Duodenal mucosa (tissue), 2 donors: ENCODE results near the gene TNFSF13B.

Experiments used
- H3K27ac ChIP-seq: one replicate; pipeline ENCODE4 v1.7.0; 2013; ENCODE audit warnings: low read depth, low read length
- H3K27me3 ChIP-seq, 2 donors: one replicate each; pipeline ENCODE4 v1.7.0; 2013; ENCODE audit warnings: low read length in 2 of 2, control low read depth in 1 of 2; ENCODE audit not compliant: insufficient read depth in 2 of 2, control insufficient read depth in 1 of 2
- H3K36me3 ChIP-seq, 2 donors: one replicate each; pipeline ENCODE4 v1.7.0; 2013; ENCODE audit warnings: low read length in 2 of 2, control low read depth in 1 of 2; ENCODE audit not compliant: insufficient read depth in 2 of 2, control insufficient read depth in 1 of 2
- H3K4me1 ChIP-seq, 2 donors: one replicate each; pipeline ENCODE4 v1.7.0; 2013; ENCODE audit warnings: low read length in 2 of 2, control low read depth in 1 of 2; ENCODE audit not compliant: insufficient read depth in 2 of 2, control insufficient read depth in 1 of 2
- H3K4me3 ChIP-seq, 2 donors: one replicate each; pipeline ENCODE4 v1.7.0; 2013; ENCODE audit warnings: low read length in 2 of 2, low read depth in 1 of 2
- H3K9ac ChIP-seq, 2 donors: one replicate each; pipeline ENCODE4 v1.7.0; 2013; ENCODE audit warnings: low read length in 2 of 2, low read depth in 1 of 2
- H3K9me3 ChIP-seq, 2 donors: one replicate each; pipeline ENCODE4 v1.7.0; 2013; ENCODE audit warnings: low read length in 2 of 2, control low read depth in 1 of 2; ENCODE audit not compliant: control insufficient read depth in 1 of 2

The TNFSF13B gene

DNA sequence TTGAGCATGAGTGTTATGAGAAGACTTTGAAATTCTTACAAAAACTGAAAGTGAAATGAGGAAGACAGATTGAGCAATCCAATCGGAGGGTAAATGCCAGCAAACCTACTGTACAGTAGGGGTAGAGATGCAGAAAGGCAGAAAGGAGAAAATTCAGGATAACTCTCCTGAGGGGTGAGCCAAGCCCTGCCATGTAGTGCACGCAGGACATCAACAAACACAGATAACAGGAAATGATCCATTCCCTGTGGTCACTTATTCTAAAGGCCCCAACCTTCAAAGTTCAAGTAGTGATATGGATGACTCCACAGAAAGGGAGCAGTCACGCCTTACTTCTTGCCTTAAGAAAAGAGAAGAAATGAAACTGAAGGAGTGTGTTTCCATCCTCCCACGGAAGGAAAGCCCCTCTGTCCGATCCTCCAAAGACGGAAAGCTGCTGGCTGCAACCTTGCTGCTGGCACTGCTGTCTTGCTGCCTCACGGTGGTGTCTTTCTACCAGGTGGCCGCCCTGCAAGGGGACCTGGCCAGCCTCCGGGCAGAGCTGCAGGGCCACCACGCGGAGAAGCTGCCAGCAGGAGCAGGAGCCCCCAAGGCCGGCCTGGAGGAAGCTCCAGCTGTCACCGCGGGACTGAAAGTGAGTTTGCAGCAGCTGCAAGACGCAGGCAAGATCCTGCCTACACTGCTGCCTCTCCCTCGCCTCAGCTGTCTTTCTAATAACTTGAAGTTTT is at the start of gene TNFSF13B:
TSS of gene TNFSF13B (plus strand) at position 118 of the 728 bp plus-strand sequence. CDS start at position 296, 178 bp downstream.
- no peaks in the 10 kb centered on the region for H3K36me3 ChIP-seq
- peak within 1 kb of the TSS; percentile 64 to 71 for H3K9ac ChIP-seq
- no peaks in the 10 kb centered on the region for H3K9me3 ChIP-seq
- peak within 1 kb of the TSS; percentile 81 to 87 for H3K4me3 ChIP-seq
- H3K27ac ChIP-seq = peak within 1 kb of the TSS; percentile 64
- peaks cover 7 to 19% of the 10 kb centered on the region in 2 donors for H3K4me1 ChIP-seq
- no peaks in the 10 kb centered on the region for H3K27me3 ChIP-seq

- no peaks in the 10 kb centered on the region for H3K27me3 ChIP-seq
- H3K4me3 ChIP-seq = peak overlapping the region; percentile 88 to 94
- H3K9ac ChIP-seq = peak overlapping the region in 1 of 2 donors; percentile 24
- peaks cover 25 to 27% of the 10 kb centered on the region in 2 donors for H3K4me1 ChIP-seq
- no peaks in the 10 kb centered on the region for H3K9me3 ChIP-seq
- no peak overlapping the region for H3K27ac ChIP-seq
- H3K36me3 ChIP-seq = no peaks in the 10 kb centered on the region
Measured at GRCh38 chr13:108220041-108220440, 49.5 kb upstream of the TNFSF13B start.

DNA sequence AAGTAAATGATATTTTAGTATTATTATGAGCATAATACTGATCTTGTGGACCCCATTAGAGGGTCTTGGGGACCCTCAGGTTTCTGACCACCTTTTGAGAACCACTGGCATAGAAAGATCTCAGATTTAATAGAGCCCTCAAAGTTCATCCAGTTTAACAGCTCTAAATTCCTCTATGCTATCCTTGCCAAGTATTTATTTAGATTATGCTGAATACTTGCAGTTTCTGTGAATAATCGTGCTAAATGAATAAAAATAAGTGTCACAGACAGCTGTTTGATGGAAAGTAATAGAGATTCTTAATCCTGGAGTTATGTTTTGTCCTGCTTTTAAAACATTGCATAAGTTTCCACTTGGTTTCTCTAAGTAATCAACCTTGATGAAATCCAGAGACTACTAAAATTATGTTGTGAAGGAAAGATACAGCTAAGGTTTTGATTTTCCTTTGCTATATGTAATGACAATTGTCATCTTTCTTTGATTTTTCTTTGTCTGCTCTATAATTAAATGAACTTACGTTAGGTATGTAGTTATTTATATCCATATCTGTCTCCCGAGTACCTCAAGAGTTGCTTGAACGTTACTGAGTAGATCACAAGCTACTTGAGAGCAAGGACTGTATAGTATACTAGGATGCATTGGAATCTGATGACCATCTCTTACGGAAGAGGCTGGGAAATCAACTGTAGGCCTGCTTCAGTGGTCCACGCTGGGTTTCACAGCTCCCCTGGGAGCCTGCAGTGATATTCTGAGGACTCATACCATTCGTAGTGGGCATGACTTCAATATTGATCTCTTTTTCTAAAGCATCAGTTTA is 45.6 kb upstream of the TNFSF13B start:
- Histone ChIP-seq H3K9me3 (no peaks in the 10 kb centered on the region), H3K4me1 (peaks cover 35 to 42% of the 10 kb centered on the region in 2 donors)

GRCh38 chr13:108225440-108225839 is 44.1 kb upstream of the TNFSF13B start:
- H3K27me3 ChIP-seq = no peaks in the 10 kb centered on the region
- H3K4me1 ChIP-seq = peaks cover 22 to 30% of the 10 kb centered on the region in 2 donors
- no peaks in the 10 kb centered on the region for H3K9me3 ChIP-seq
- no peak overlapping the region for H3K27ac ChIP-seq
- no peak overlapping the region for H3K4me3 ChIP-seq
- H3K9ac ChIP-seq = no peak overlapping the region
- H3K36me3 ChIP-seq = peaks cover 0 to 3% of the 10 kb centered on the region in 2 donors

More for the DNA sequence above, 45.6 kb upstream of the TNFSF13B start:
- Histone ChIP-seq H3K4me3 (no peak overlapping the region), H3K27me3 (no peaks in the 10 kb centered on the region), H3K36me3 (no peaks in the 10 kb centered on the region), H3K27ac (no peak overlapping the region), H3K9ac (no peak overlapping the region)

- Histone ChIP-seq H3K9me3 (no peaks in the 10 kb centered on the region), H3K9ac (no peak overlapping the region), H3K27me3 (no peaks in the 10 kb centered on the region), H3K4me1 (peaks cover 16 to 22% of the 10 kb centered on the region in 2 donors), H3K27ac (no peak overlapping the region), H3K4me3 (no peak overlapping the region), H3K36me3 (peaks cover 0 to 3% of the 10 kb centered on the region in 2 donors)
Measured at GRCh38 chr13:108226184-108226583, 43.3 kb upstream of the TNFSF13B start.

- Histone ChIP-seq H3K4me3 (no peak overlapping the region), H3K27ac (no peak overlapping the region), H3K9me3 (no peaks in the 10 kb centered on the region), H3K4me1 (peaks cover 16 to 20% of the 10 kb centered on the region in 2 donors), H3K9ac (no peak overlapping the region), H3K36me3 (peaks cover 0 to 3% of the 10 kb centered on the region in 2 donors), H3K27me3 (no peaks in the 10 kb centered on the region)
Measured at GRCh38 chr13:108227651-108228272, 41.8 kb upstream of the TNFSF13B start.

DNA sequence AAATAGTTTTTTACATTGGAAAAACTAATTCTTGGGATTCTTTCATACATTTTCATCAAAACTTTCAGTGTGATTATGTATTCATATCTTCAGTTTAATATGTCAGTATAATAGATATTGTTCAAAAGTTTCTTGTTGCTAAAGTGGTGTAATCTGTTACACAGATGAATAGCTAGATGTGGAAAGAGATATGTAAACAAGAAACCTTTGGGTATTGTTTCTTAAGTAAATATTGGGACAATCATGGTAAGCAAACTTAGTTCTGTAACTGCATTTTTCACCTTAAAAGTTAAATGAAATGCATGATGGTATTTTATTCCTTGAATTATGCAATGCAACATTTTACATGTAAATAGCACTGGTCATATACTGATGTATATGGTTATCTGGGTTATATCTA is 39.1 kb upstream of the TNFSF13B start:
- H3K36me3 ChIP-seq = peaks cover 0 to 3% of the 10 kb centered on the region in 2 donors
- no peak overlapping the region for H3K27ac ChIP-seq
- no peaks in the 10 kb centered on the region for H3K27me3 ChIP-seq
- H3K9me3 ChIP-seq = no peaks in the 10 kb centered on the region
- H3K9ac ChIP-seq = no peak overlapping the region
- H3K4me1 ChIP-seq = peaks cover 16% of the 10 kb centered on the region in 2 donors
- H3K4me3 ChIP-seq = no peak overlapping the region

DNA sequence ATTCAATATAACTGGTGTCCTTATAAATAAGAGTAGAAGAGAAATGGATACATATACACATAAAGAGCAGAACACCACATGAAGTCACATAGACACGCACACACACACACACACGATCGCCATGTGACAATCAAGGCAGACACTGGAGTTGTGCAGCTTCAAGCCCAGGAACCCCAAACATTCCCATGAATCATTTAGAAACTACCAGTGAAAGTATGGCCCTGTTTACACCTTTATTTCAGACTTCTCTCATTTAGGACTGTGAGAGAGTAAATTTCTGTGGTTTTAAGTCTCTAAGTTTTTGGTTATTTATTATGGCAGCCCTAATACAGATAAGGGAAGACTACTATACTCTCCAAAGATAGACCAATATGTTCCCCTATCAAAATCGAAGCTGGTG is 20.4 kb upstream of the TNFSF13B start:
- no peak overlapping the region for H3K9ac ChIP-seq
- no peaks in the 10 kb centered on the region for H3K36me3 ChIP-seq
- no peaks in the 10 kb centered on the region for H3K4me1 ChIP-seq
- H3K27ac ChIP-seq = no peak overlapping the region
- H3K27me3 ChIP-seq = no peaks in the 10 kb centered on the region
- peaks cover 0 to 4% of the 10 kb centered on the region in 2 donors for H3K9me3 ChIP-seq
- no peak overlapping the region for H3K4me3 ChIP-seq

DNA sequence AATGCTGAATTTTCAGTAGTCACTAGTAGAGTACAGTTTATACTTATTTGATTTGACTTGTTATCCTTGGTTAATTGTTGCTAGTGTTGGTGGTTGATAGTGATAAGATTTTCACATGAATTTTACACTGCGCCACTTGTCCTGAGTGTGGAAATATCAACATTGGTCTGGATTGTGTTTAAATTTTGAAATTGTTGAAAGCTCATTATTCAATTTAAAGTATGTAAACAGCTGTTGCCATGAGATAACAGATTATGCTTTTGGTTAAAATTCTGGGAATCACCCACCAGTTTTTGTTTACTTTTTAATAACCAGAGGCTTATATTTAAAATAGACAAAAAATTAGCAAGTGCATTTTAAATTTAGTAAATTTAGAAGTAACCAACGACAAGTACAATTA is 12.3 kb upstream of the TNFSF13B start:
- Histone ChIP-seq H3K27ac (no peak overlapping the region), H3K9me3 (no peaks in the 10 kb centered on the region), H3K4me1 (no peaks in the 10 kb centered on the region), H3K27me3 (no peaks in the 10 kb centered on the region), H3K36me3 (no peaks in the 10 kb centered on the region), H3K9ac (no peak overlapping the region), H3K4me3 (no peak overlapping the region)
